Measurements from ENCODE around the gene FNDC10.

GRCh38 chr1:1599935-1600860 lies at the start of gene FNDC10:
- TF ChIP-seq POLR2A (IDR thresholded peaks at IDR 0.05; ENCODE audit: low read depth, low read length): no peak
- TF ChIP-seq POLR2AphosphoS5 (IDR thresholded peaks at IDR 0.05; ENCODE audit: low read depth, low read length): no peak
